ENCODE results near the gene GALT.

The GALT gene

DNA sequence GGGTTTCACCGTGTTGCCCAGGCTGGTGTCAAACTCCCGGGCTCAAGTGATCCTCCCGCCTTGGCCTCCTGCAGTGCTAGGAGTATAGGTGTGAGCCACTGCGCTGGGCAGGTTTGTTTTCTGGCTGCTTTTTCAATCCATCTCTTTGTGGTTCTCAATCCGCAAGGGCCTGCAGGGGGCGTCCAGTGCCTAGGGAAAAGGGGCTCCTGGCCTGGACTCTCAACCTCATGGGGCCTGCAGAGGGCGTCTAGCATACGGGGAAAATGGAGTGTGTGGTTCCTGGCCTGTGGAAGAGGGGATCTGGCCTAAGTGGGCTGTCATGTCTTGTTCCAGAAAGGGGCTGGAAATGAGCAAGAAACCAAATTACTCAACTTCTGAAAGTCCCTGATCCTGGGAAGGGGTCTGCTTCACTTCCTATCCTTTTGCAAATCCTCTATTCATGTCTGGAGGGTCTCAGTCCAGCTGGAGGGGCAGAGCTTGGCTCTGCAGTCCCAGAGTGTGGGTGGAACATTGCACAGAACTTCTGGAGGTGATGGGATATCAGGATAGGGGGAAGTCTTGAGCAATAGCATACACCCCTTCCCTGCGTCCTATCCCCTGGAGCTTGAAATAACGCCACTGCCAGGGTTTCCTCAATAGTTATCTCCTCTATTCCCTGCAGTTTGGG lies 28.7 kb downstream of the GALT start:
- TF ChIP-seq SIN3A (IDR thresholded peaks at IDR 0.05; ENCODE audit: borderline replicate concordance, insufficient read depth, low read length), result no peak
- no peak for TF ChIP-seq TAF1 (IDR thresholded peaks at IDR 0.05; ENCODE audit: borderline replicate concordance, insufficient read depth, low read length)
- no peak for TF ChIP-seq FOXP2 (optimal IDR thresholded peaks at IDR 0.05; ENCODE audit: borderline replicate concordance, extremely low read depth, extremely low read length, insufficient read depth)
- no peak for TF ChIP-seq POLR2AphosphoS5 (IDR thresholded peaks at IDR 0.05; ENCODE audit: low read depth, low read length)
- TF ChIP-seq, protein P1, sequence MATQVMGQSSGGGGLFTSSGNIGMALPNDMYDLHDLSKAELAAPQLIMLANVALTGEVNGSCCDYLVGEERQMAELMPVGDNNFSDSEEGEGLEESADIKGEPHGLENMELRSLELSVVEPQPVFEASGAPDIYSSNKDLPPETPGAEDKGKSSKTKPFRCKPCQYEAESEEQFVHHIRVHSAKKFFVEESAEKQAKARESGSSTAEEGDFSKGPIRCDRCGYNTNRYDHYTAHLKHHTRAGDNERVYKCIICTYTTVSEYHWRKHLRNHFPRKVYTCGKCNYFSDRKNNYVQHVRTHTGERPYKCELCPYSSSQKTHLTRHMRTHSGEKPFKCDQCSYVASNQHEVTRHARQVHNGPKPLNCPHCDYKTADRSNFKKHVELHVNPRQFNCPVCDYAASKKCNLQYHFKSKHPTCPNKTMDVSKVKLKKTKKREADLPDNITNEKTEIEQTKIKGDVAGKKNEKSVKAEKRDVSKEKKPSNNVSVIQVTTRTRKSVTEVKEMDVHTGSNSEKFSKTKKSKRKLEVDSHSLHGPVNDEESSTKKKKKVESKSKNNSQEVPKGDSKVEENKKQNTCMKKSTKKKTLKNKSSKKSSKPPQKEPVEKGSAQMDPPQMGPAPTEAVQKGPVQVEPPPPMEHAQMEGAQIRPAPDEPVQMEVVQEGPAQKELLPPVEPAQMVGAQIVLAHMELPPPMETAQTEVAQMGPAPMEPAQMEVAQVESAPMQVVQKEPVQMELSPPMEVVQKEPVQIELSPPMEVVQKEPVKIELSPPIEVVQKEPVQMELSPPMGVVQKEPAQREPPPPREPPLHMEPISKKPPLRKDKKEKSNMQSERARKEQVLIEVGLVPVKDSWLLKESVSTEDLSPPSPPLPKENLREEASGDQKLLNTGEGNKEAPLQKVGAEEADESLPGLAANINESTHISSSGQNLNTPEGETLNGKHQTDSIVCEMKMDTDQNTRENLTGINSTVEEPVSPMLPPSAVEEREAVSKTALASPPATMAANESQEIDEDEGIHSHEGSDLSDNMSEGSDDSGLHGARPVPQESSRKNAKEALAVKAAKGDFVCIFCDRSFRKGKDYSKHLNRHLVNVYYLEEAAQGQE (IDR thresholded peaks at IDR 0.05; ENCODE audit: insufficient read depth in 1 of 2, low read depth in 2 of 2, low read length in 2 of 2), result no peak

DNA sequence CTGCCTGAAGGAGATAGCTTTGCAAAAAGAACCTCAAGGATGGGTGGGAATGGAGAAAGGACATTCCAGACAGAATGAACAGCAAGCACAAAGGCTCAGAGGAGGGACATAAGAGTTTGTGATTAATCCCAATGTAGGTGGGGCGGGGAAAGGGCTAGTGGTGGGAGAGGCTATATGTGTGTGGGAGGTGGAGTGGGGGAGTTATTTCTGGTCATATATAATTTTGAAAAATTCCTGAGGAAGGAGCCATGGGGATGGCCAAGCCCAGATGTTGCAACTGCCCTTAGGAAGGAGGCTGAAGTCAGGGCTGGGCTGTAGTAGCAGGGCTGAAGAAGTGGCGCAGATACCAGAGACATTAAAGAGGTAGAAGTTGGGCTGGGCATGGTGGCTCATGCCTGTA lies 29.4 kb downstream of the GALT start:
- TF ChIP-seq FOXP2 (optimal IDR thresholded peaks at IDR 0.05; ENCODE audit: borderline replicate concordance, extremely low read depth, extremely low read length, insufficient read depth) (no peak), TAF1 (IDR thresholded peaks at IDR 0.05; ENCODE audit: borderline replicate concordance, insufficient read depth, low read length) (no peak), POLR2AphosphoS5 (IDR thresholded peaks at IDR 0.05; ENCODE audit: low read depth, low read length) (no peak), SIN3A (IDR thresholded peaks at IDR 0.05; ENCODE audit: borderline replicate concordance, insufficient read depth, low read length) (no peak)
- TF ChIP-seq, protein P1 (IDR thresholded peaks at IDR 0.05; ENCODE audit: insufficient read depth in 1 of 2, low read depth in 2 of 2, low read length in 2 of 2), result no peak

DNA sequence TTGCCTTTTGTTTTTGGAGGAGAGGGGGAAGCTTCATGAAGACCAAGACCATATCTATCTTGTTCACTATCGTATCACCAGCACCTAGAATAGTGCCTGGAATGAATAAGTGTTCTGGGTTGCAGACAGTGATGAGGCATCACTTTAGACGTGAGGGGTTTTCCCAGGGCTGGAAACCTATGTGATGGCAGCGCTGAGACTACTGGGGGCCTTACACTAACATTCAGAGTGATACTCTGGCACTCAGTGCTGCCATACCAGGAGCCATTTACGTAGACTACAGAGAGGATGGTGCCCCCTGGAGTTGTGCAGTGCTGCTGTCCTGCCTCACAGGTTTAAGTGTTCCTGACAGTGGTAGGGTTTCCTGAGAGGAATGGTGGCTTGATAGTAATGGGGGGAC lies 37.7 kb downstream of the GALT start:
- TF ChIP-seq POLR2AphosphoS5 (IDR thresholded peaks at IDR 0.05; ENCODE audit: low read depth, low read length) (no peak), TAF1 (IDR thresholded peaks at IDR 0.05; ENCODE audit: borderline replicate concordance, insufficient read depth, low read length) (no peak), SIN3A (IDR thresholded peaks at IDR 0.05; ENCODE audit: borderline replicate concordance, insufficient read depth, low read length) (no peak), FOXP2 (optimal IDR thresholded peaks at IDR 0.05; ENCODE audit: borderline replicate concordance, extremely low read depth, extremely low read length, insufficient read depth) (no peak)
- TF ChIP-seq, protein P1 (IDR thresholded peaks at IDR 0.05; ENCODE audit: insufficient read depth in 1 of 2, low read depth in 2 of 2, low read length in 2 of 2), result no peak

DNA sequence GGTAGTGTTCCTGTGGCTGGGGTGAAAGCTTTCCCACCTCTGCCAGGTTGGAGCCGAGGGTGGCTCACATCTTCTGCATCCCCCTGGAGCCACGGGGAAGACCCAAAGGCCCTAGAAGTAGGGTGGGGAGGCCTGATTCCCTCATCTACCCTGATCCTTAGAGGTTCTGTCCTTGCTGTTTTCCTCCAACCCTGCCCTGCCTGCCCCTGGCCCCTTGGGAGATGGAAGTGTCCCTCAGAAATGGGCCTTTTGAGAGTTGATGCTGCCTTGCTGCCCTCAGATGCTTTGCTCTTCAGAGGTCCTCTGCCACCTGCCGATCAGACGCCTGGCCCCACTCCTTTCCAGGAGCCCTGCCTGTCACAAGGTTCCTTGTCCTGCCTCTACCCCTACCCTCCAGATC lies 38.3 kb downstream of the GALT start:
- TF ChIP-seq TAF1 (IDR thresholded peaks at IDR 0.05; ENCODE audit: borderline replicate concordance, insufficient read depth, low read length) (no peak), POLR2AphosphoS5 (IDR thresholded peaks at IDR 0.05; ENCODE audit: low read depth, low read length) (no peak), SIN3A (IDR thresholded peaks at IDR 0.05; ENCODE audit: borderline replicate concordance, insufficient read depth, low read length) (no peak), FOXP2 (optimal IDR thresholded peaks at IDR 0.05; ENCODE audit: borderline replicate concordance, extremely low read depth, extremely low read length, insufficient read depth) (no peak)
- TF ChIP-seq, protein P1 (IDR thresholded peaks at IDR 0.05; ENCODE audit: insufficient read depth in 1 of 2, low read depth in 2 of 2, low read length in 2 of 2), result no peak

All from PFSK-1 (cell line).